Transverse colon (tissue), 4 donors: ENCODE data around the gene CDC42BPB. TPM values are rescaled to one million over a fixed set of nuclear protein-coding genes. Genes with fewer than 3 reads are reported as not detected.

Source experiments
- DNase-seq: peaks from one replicate; pipeline ENCODE4 v3.0.0-alpha.2; 2019
- H3K27ac ChIP-seq, 4 donors: fragments of 200-600 bp; sonication (generic); 2 replicates each; pipeline ENCODE4 v1.5.1; 2016 to 2018; ENCODE audit warnings: inconsistent platforms in 4 of 4
- H3K27me3 ChIP-seq: fragments of 200-600 bp; sonication (generic); 2 replicates; pipeline ENCODE4 v1.5.1; 2017; ENCODE audit warnings: inconsistent platforms
- H3K36me3 ChIP-seq, 4 donors: fragments of 200-600 bp; sonication (generic); 2 replicates each; pipeline ENCODE4 v1.5.1; 2017 to 2019; ENCODE audit warnings: inconsistent platforms in 4 of 4
- H3K4me1 ChIP-seq, 4 donors: fragments of 200-600 bp; sonication (generic); 2 replicates each; pipeline ENCODE4 v1.5.1; 2017 to 2020; ENCODE audit warnings: inconsistent platforms in 4 of 4
- H3K4me3 ChIP-seq, 4 donors: fragments of 200-600 bp; sonication (generic); 1 replicate in 1 of 4; 2 replicates in 3 of 4; pipeline versions ENCODE4 v1.5.1 to v1.6.1; 2017 to 2019; ENCODE audit warnings: inconsistent platforms in 4 of 4
- H3K9me3 ChIP-seq, 2 donors: fragments of 200-600 bp; sonication (generic); 2 replicates each; pipeline ENCODE4 v1.5.1; 2017 to 2019; ENCODE audit warnings: inconsistent platforms in 2 of 2
- CTCF ChIP-seq, 5 experiments: fragments of 200-600 bp in 3 of 5; fragments of 450-650 bp in 2 of 5; sonication (generic) in 3 of 5; IDR thresholded peaks; 1 replicate in 2 of 5; 2 replicates in 3 of 5; pipeline ENCODE4 v1.5.1; 2016 to 2017; ENCODE audit warnings: antibody characterized with exemption in 5 of 5, inconsistent platforms in 3 of 5, mild to moderate bottlenecking in 2 of 5, moderate library complexity in 1 of 5
- EP300 ChIP-seq: sonication (generic); formaldehyde crosslinking; IDR thresholded peaks from one replicate; pipeline ENCODE4 v1.6.1; 2017; ENCODE audit warnings: antibody characterized with exemption, low read depth
- POLR2A ChIP-seq: fragments of 450-650 bp; IDR thresholded peaks from one replicate; pipeline ENCODE4 v1.6.1; 2016; ENCODE audit warnings: antibody characterized with exemption, mild to moderate bottlenecking, moderate library complexity
- POLR2AphosphoS5 ChIP-seq, 3 donors: sonication (generic); formaldehyde crosslinking; IDR thresholded peaks; one replicate each; pipeline ENCODE4 v1.6.1; 2016; ENCODE audit warnings: antibody characterized with exemption in 3 of 3
- WGBS, 2 donors: methylation state at CpG; one replicate each; pipeline ENCODE4 v1.1.5; 2018; ENCODE audit warnings: low coverage in 1 of 2; 5-methylcytosine and 5-hydroxymethylcytosine counted together
- in situ Hi-C, 4 donors: fragments of 200-750 bp; cut with MboI; loops; one replicate each; pipeline versions ENCODE4 v1.15.0 to v1.15.1; 2017; ENCODE audit warnings: low sequenced_read_pairs in 3 of 4, low pct_ligation_motif_present in 1 of 4, low pct_unique_long_range_greater_than_20kb in 1 of 4
- intact Hi-C: fragments of 100-400 bp; cut with DNase I; formaldehyde crosslinking; loops from one replicate; pipeline ENCODE4 v1.15.1; 2023; ENCODE audit warnings: low total_unique reads
- total RNA-seq, 4 donors: library from RNA; depleted of rRNA; stranded (reverse); fragments of >200 nt; gene quantifications; one replicate each; pipeline ENCODE4 v1.1.0, GENCODE V29; 2016

The CDC42BPB gene
- total RNA-seq, 4 donors from 2014 or later, result 109 to 160 (median 123) TPM

GRCh38 chr14:102910442-102910841 is 146.9 kb downstream of the CDC42BPB start:
- WGBS, 2 donors, result 93% methylated on average over 21 of the region's 21 CpGs; no CpG with 5 or more reads in 1 of the 2 donors
- H3K27ac ChIP-seq, result no peak overlapping the region
- no peak overlapping the region for H3K4me3 ChIP-seq
- no peak for DNase-seq
- in situ Hi-C loops, result loop anchor here in 3 of 4 donors (25.0 kb wide), 2 partner anchors 148 to 223 kb away; no protein-coding TSS in a partner anchor
- intact Hi-C loops, result loop anchor here (10.0 kb wide), 1 partner anchor 136 kb away; the partner anchor contains the start of gene TRAF3
- H3K9me3 ChIP-seq, result no peaks in the 10 kb centered on the region
- TF ChIP-seq POLR2AphosphoS5 (IDR thresholded peaks at IDR 0.05) (no peak), POLR2A (no peak), CTCF (IDR thresholded peaks at IDR 0.05) (no peak), EP300 (no peak)
- H3K4me1 ChIP-seq, result no peaks in the 10 kb centered on the region
- no peaks in the 10 kb centered on the region for H3K36me3 ChIP-seq
- H3K27me3 ChIP-seq, result no peaks in the 10 kb centered on the region

DNA sequence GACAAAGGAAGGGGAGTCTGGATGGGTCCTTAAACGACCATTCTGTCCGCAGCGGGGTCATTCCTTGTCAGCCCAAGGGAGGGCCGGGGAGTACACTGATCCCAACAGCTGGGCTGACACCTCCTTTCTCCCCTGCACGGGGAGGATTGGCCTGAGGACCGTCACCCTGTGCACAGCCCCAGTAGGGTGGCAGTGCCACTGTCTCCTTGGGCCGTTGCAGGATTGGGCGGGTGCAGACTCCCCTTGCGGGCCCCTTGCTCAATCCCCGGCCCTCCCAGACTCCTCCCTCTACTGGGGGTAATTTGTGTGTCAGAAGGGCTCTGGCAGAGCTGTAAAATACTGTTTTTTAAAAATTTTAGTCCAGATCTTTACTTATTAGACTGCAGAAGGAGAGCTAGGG is 147.4 kb downstream of the CDC42BPB start:
- H3K27me3 ChIP-seq, result no peaks in the 10 kb centered on the region
- no peak for DNase-seq
- H3K27ac ChIP-seq, result no peak overlapping the region
- in situ Hi-C loops (loop anchor here in 3 of 4 donors (25.0 kb wide), 2 partner anchors 148 to 223 kb away; no protein-coding TSS in a partner anchor), intact Hi-C loops (loop anchor here (10.0 kb wide), 1 partner anchor 135 kb away; the partner anchor contains the start of gene TRAF3)
- no peaks in the 10 kb centered on the region for H3K9me3 ChIP-seq
- no peaks in the 10 kb centered on the region for H3K36me3 ChIP-seq
- WGBS, 2 donors, result 86 to 89% methylated on average over 2 to 10 of the region's 10 CpGs
- TF ChIP-seq POLR2A, result no peak
- no peaks in the 10 kb centered on the region for H3K4me1 ChIP-seq
- H3K4me3 ChIP-seq, result no peak overlapping the region

DNA sequence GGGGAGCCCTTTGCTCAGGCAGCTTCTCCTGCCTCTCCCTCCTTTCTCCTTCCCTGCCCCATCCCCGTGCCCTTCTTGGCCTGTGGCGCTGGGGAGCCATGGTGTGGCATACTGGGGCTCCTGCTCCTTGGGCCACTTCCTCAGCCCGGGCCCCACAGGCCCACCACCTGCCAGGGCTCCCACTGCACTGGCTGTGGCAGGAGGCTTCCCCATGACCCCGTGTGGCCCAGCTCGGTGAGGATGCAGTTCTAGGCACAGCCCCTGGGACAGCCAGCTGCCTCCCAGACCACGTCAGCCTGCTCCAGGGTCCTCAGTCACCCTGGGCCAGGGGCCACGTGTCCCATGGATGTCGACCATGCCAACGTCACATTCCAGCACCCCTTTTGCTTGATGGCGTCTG is 147.9 kb downstream of the CDC42BPB start:
- Histone ChIP-seq H3K27me3 (no peaks in the 10 kb centered on the region), H3K4me1 (no peaks in the 10 kb centered on the region), H3K27ac (no peak overlapping the region), H3K9me3 (no peaks in the 10 kb centered on the region), H3K36me3 (no peaks in the 10 kb centered on the region), H3K4me3 (no peak overlapping the region)
- in situ Hi-C loops, result loop anchor here in 3 of 4 donors (25.0 kb wide), 2 partner anchors 147 to 222 kb away; no protein-coding TSS in a partner anchor
- DNase-seq, result no peak
- WGBS, 2 donors, result 89% methylated on average over 10 of the region's 10 CpGs; no CpG with 5 or more reads in 1 of the 2 donors
- intact Hi-C loops, result no loop called here
- no peak for TF ChIP-seq CTCF (IDR thresholded peaks at IDR 0.05)
- TF ChIP-seq EP300, result no peak
- TF ChIP-seq POLR2A, result no peak
- TF ChIP-seq POLR2AphosphoS5 (IDR thresholded peaks at IDR 0.05), result no peak

DNA sequence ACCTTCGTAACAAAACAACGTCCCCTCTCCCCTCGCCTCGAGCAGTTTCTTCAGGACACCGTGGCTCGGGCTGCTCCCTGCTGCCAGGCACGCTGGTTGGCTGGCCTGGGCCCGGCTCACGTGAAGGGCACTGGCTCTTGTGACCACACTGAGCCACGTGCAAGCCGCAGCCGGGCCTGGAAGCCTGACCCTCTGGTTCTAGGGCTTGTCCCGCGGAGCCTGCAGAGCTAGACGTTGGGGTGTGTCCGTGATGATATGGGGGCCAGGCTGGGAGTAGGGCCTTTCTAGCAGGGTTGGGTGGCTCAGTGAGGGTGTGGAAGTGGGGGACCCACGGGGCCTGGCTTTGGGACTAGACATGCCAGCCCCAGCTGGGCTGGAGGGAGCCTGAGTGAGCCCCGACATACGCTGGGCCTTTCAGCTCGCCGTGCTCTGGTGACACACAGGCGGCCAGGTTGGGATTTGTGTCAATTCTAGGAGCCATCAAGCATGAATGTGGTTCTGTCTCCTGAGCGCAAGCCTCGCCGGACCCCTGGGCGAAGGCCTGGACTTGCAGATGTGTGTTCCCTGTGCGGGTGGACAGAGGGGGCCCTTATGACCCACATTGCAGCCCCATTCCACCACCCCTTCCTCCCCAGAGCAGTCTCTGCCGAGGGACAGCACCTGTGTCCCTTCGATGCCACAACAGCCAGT is 148.4 kb downstream of the CDC42BPB start:
- Histone ChIP-seq H3K9me3 (no peaks in the 10 kb centered on the region), H3K27ac (no peak overlapping the region), H3K27me3 (no peaks in the 10 kb centered on the region), H3K36me3 (no peaks in the 10 kb centered on the region), H3K4me1 (no peaks in the 10 kb centered on the region), H3K4me3 (no peak overlapping the region)
- intact Hi-C loops, result no loop called here
- WGBS, 2 donors, result 94% methylated on average over 29 of the region's 29 CpGs; no CpG with 5 or more reads in 1 of the 2 donors
- in situ Hi-C loops, result loop anchor here in 3 of 4 donors (25.0 kb wide), 2 partner anchors 147 to 222 kb away; no protein-coding TSS in a partner anchor
- DNase-seq, result no peak
- TF ChIP-seq POLR2A (no peak), CTCF (IDR thresholded peaks at IDR 0.05) (no peak), EP300 (no peak), POLR2AphosphoS5 (IDR thresholded peaks at IDR 0.05) (no peak)
